ENCODE data around the gene LRRD1. TPM values are rescaled to one million over a fixed set of nuclear protein-coding genes. Genes with fewer than 3 reads are reported as not detected.
"Not testable (repeated sequence)": the region's sequence is repeated elsewhere in the genome, so short reads cannot be mapped to it uniquely, and the experiment has no call there.

LRRD1 gene
- total and polyA plus RNA-seq, 9 of the 15 experiments (the other 6 are each of a cell fraction or from before 2014, with no cell fraction given), result 0.07 to 0.15 TPM; not detected in 7

GRCh38 chr7:92142791-92143190 lies 36.2 kb downstream of the LRRD1 start:
- ATAC-seq; H3K79me2 ChIP-seq (ENCODE audit: control insufficient read depth, insufficient read depth, low read length); POLR2A ChIA-PET; FAIRE-seq; H3K9me1 ChIP-seq (ENCODE audit: control insufficient read depth, insufficient read depth, low read length); H3K27me3 ChIP-seq (ENCODE audit: control insufficient read depth in 2 of 2, insufficient read depth in 2 of 2, low read length in 2 of 2); H4K20me1 ChIP-seq (replicated peaks; ENCODE audit: control insufficient read depth, insufficient read depth, low read length); DNase-seq (ENCODE audit: extremely low read depth in 1 of 4, low spot score in 3 of 4); H3K36me3 ChIP-seq (ENCODE audit: control insufficient read depth, insufficient read depth, low read length); H3K4me1 ChIP-seq (replicated peaks in 1 of 2; ENCODE audit: control insufficient read depth in 2 of 2, insufficient read depth in 2 of 2, low read length in 2 of 2); H3K27ac ChIP-seq (ENCODE audit: extremely low read depth, low read depth, low read length); H3K4me3 ChIP-seq; in situ Hi-C loops (cut with MboI); H3K9ac ChIP-seq (ENCODE audit: insufficient read depth in 1 of 2, low read depth in 2 of 2, low read length in 2 of 2); BruUV-seq (replicated peaks); intact Hi-C loops (cut with micrococcal nuclease); H3K9me3 ChIP-seq (replicated peaks; ENCODE audit: control insufficient read depth, insufficient read depth, low read depth, low read length); H3K4me2 ChIP-seq (ENCODE audit: insufficient read depth, low read length): not testable (repeated sequence)
- CTCF ChIA-PET (ENCODE audit: low intra/inter-chr PET ratio), result interaction anchor here (0.6 kb wide), 1 partner anchor 263 kb away, joined by 4 read pairs; no protein-coding TSS in a partner anchor
- H2AFZ ChIP-seq (ENCODE audit: low read depth, low read length), result peak overlapping the region; percentile 44; the same call in 1 of the 2 replicates
- WGBS (ENCODE audit: insufficient coverage, low coverage, missing lambda C conversion rate), result 63% methylated on average over 9 of the region's 9 CpGs
- peak; percentile 55 for TF ChIP-seq NFYB (IDR thresholded peaks at IDR 0.05; ENCODE audit: extremely low read depth, insufficient read length)

DNA sequence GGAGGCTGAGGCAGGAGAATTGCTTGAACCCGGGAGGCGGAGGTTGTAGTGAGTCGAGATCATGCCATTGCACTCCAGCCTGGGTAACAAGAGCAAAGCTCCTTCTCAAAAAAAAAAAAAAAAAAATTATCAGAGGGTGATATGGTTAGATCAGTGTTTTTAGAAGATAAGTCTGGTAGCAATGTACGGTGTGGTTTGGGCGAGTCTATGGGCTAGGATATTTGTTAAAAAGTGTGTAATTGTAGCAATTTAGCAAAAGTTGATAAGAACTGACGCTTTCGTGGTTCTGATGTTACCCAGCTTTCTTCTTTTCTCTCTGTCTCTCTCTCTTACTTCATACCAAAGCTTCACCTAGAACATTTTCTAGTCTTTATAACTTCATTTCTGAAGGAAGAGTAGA lies 37.8 kb downstream of the LRRD1 start:
- Histone ChIP-seq H3K9ac (ENCODE audit: insufficient read depth in 1 of 2, low read depth in 2 of 2, low read length in 2 of 2) (no peak overlapping the region), H3K9me3 (replicated peaks; ENCODE audit: control insufficient read depth, insufficient read depth, low read depth, low read length) (no peaks in the 10 kb centered on the region), H3K27me3 (ENCODE audit: control insufficient read depth in 2 of 2, insufficient read depth in 2 of 2, low read length in 2 of 2) (no peaks in the 10 kb centered on the region), H3K79me2 (ENCODE audit: control insufficient read depth, insufficient read depth, low read length) (no peaks in the 10 kb centered on the region), H3K9me1 (ENCODE audit: control insufficient read depth, insufficient read depth, low read length) (no peaks in the 10 kb centered on the region), H3K4me3 (no peak overlapping the region), H4K20me1 (replicated peaks; ENCODE audit: control insufficient read depth, insufficient read depth, low read length) (no peaks in the 10 kb centered on the region), H3K27ac (ENCODE audit: extremely low read depth, low read depth, low read length) (no peak overlapping the region), H3K36me3 (ENCODE audit: control insufficient read depth, insufficient read depth, low read length) (no peaks in the 10 kb centered on the region), H3K4me2 (ENCODE audit: insufficient read depth, low read length) (no peak overlapping the region), H3K4me1 (replicated peaks in 1 of 2; ENCODE audit: control insufficient read depth in 2 of 2, insufficient read depth in 2 of 2, low read length in 2 of 2) (no peaks in the 10 kb centered on the region; a peak in 1 of 5 replicates), H2AFZ (ENCODE audit: low read depth, low read length) (no peak overlapping the region)
- DNase-seq (ENCODE audit: extremely low read depth in 1 of 4, low spot score in 3 of 4) (no peak), ATAC-seq (no peak), FAIRE-seq (no peak)
- ChIA-PET CTCF (ENCODE audit: low intra/inter-chr PET ratio) (no interaction called here), POLR2A (no interaction called here)
- intact Hi-C loops (cut with micrococcal nuclease) (no loop called here), in situ Hi-C loops (cut with MboI) (no loop called here)
- 35% methylated on average over 7 of the region's 7 CpGs for WGBS (ENCODE audit: insufficient coverage, low coverage, missing lambda C conversion rate)
- BruUV-seq (replicated peaks), result no TSS peak
- TF ChIP-seq FOXJ2 (tag; IDR thresholded peaks at IDR 0.05), result no peak
- TF ChIP-seq MYBL2 (IDR thresholded peaks at IDR 0.05; ENCODE audit: low read depth), result no peak
- TF ChIP-seq MYBL2 (CRISPR knock-in tag; IDR thresholded peaks at IDR 0.05; ENCODE audit: borderline replicate concordance), result no peak
- no peak for TF ChIP-seq NR2C2 (CRISPR knock-in tag; IDR thresholded peaks at IDR 0.05)
- no peak for TF ChIP-seq NR2C2 (tag; IDR thresholded peaks at IDR 0.05)
- no peak for TF ChIP-seq ZBTB12 (CRISPR knock-in tag; IDR thresholded peaks at IDR 0.05)
- TF ChIP-seq ZNF253 (CRISPR knock-in tag; conservative IDR thresholded peaks at IDR 0.05), result no peak
- TF ChIP-seq THRA (IDR thresholded peaks at IDR 0.05), result no peak
- TF ChIP-seq, protein P1, sequence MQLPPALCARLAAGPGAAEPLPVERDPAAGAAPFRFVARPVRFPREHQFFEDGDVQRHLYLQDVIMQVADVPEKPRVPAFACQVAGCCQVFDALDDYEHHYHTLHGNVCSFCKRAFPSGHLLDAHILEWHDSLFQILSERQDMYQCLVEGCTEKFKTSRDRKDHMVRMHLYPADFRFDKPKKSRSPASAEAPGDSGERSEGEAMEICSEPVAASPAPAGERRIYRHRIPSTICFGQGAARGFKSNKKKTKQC (CRISPR knock-in tag; IDR thresholded peaks at IDR 0.05), result no peak
- no peak for TF ChIP-seq HMBOX1 (IDR thresholded peaks at IDR 0.05)
- TF ChIP-seq SOX6 (IDR thresholded peaks at IDR 0.05), result no peak
- no peak for TF ChIP-seq ZBTB17 (CRISPR knock-in tag; IDR thresholded peaks at IDR 0.05)

Measured in K562 (cell line).